HG02798 (cell line): Measurements from ENCODE around the gene COL9A3.
A peak's percentile ranks its signal among the peaks of the same experiment; 100 is the strongest.

Experiments
- ATAC-seq: cut with Tn5 transposase; IDR thresholded peaks from one replicate; pipeline ENCODE4 v1.9.1; 2021; ENCODE audit warnings: mild to moderate bottlenecking; ENCODE audit not compliant: unreplicated experiment, poor library complexity

The COL9A3 gene

GRCh38 chr20:62808211-62808865, 8.5 kb upstream of the COL9A3 start:
- peak; percentile 34 for ATAC-seq

- no peak for ATAC-seq
Measured at GRCh38 chr20:62809530-62810428, 7.1 kb upstream of the COL9A3 start.

DNA sequence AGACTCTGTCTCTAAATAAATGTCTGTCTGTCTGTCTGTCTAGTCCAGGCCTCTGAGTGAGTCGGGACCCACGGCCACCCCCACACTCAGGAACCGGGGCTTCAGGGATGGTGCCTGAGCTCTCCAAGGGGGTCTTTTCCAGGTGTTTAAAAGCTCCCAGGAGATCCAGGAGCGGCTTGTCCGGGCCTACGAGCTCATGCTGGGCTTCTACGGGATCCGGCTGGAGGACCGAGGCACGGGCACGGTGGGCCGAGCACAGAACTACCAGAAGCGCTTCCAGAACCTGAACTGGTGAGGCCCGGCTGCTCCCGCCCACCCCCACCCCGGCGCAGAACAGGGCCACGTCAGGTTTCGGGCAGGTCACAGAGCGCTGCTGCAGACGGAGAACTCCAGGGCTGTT, 5.5 kb upstream of the COL9A3 start:
- no peak for ATAC-seq

GRCh38 chr20:62811720-62812119, 5.1 kb upstream of the COL9A3 start:
- no peak for ATAC-seq

DNA sequence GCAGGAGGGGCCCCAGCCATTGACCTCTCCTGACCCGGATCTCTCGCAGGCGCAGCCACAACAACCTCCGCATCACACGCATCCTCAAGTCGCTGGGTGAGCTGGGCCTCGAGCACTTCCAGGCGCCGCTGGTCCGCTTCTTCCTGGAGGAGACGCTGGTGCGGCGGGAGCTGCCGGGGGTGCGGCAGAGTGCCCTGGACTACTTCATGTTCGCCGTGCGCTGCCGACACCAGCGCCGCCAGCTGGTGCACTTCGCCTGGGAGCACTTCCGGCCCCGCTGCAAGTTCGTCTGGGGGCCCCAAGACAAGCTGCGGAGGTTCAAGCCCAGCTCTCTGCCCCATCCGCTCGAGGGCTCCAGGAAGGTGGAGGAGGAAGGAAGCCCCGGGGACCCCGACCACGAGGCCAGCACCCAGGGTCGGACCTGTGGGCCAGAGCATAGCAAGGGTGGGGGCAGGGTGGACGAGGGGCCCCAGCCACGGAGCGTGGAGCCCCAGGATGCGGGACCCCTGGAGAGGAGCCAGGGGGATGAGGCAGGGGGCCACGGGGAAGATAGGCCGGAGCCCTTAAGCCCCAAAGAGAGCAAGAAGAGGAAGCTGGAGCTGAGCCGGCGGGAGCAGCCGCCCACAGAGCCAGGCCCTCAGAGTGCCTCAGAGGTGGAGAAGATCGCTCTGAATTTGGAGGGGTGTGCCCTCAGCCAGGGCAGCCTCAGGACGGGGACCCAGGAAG, 4.5 kb upstream of the COL9A3 start:
- no peak for ATAC-seq

DNA sequence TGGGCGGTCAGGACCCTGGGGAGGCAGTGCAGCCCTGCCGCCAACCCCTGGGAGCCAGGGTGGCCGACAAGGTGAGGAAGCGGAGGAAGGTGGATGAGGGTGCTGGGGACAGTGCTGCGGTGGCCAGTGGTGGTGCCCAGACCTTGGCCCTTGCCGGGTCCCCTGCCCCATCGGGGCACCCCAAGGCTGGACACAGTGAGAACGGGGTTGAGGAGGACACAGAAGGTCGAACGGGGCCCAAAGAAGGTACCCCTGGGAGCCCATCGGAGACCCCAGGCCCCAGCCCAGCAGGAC, 4.0 kb upstream of the COL9A3 start:
- ATAC-seq: no peak

DNA sequence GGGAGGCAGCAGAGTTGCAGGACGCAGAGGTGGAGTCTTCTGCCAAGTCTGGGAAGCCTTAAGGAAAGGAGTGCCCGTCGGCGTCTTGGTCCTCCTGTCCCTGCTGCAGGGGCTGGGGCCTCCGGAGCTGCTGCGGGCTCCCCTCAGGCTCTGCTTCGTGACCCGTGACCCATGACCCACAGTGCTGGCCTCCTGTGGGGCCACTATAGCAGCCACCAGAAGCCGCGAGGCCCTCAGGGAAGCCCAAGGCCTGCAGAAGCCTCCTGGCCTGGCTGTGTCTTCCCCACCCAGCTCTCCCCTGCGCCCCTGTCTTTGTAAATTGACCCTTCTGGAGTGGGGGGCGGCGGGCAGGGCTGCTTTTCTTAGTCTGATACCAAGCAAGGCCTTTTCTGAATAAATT, 3.3 kb upstream of the COL9A3 start:
- ATAC-seq: no peak

GRCh38 chr20:62814060-62814708, 2.7 kb upstream of the COL9A3 start:
- ATAC-seq: no peak

DNA sequence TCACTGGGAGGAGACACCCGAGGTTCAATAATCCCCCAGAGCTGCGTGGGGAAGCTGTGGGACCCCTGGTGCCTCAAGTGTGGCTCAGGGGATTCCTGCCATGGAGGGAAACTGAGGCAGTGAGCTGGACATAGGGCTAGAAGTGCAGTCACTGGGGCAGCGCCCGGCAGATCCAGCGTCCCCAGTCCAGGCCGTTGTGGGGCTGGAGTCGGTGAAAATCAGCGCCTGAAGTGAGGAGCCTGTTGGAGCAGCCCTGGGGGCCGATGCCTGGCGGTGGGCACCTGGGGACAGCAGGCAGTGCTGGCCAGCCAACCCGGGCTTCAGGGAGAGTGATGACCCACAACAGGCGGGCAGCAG, 2.2 kb upstream of the COL9A3 start:
- no peak for ATAC-seq

- no peak for ATAC-seq
Measured at GRCh38 chr20:62815066-62815991, 1.5 kb upstream of the COL9A3 start.

- no peak for ATAC-seq
Measured at GRCh38 chr20:62816031-62816883, 593 bp upstream of the COL9A3 start.

GRCh38 chr20:62817975-62818591, 1.2 kb downstream of the COL9A3 start:
- ATAC-seq: no peak

DNA sequence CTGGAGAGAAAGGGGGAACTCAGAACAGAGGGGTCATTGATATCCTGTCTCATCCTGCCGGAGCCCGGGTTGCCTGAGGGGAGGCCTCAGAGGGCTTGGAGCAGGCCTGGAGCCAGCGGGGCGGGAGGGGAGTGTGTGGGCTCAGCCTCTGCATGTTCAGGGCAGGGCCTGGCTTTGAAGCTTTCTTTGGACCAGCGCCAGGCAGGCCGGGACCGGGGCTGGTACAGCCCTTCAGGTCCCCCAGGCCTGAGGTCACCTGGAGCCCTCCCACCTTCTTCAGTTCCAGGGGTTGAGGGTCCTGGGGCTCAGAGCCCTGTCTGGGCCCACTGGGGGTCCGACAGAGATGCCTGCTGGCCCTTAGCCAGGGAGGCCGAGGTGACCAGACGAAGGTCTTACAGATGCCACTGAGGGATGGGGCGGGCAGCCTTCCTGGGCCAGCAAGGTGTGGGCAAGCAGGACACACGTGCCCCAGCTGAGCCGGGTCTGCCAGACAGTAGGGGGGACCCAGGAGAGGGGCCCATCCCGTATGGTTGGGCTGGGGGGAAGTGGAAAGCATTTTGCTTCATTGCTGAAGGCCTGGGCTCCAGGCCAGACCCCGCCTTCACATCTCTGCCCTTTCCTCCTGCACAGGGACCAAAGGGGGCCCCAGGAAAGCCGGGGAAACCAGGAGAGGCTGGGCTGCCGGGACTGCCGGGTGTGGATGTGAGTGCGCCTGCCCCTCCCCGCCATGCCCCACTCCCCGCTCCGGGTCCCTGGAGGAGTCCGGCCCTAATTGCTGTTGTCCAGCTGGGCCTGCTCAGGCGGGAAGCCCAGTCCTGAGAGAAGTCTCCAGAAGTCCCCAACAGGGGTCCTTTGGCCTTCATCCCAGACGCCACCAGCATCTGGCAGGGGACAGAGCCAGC, 2.0 kb downstream of the COL9A3 start:
- ATAC-seq: no peak

GRCh38 chr20:62819494-62820174, 2.8 kb downstream of the COL9A3 start:
- ATAC-seq: no peak

GRCh38 chr20:62820208-62820961, 3.5 kb downstream of the COL9A3 start:
- ATAC-seq: no peak

DNA sequence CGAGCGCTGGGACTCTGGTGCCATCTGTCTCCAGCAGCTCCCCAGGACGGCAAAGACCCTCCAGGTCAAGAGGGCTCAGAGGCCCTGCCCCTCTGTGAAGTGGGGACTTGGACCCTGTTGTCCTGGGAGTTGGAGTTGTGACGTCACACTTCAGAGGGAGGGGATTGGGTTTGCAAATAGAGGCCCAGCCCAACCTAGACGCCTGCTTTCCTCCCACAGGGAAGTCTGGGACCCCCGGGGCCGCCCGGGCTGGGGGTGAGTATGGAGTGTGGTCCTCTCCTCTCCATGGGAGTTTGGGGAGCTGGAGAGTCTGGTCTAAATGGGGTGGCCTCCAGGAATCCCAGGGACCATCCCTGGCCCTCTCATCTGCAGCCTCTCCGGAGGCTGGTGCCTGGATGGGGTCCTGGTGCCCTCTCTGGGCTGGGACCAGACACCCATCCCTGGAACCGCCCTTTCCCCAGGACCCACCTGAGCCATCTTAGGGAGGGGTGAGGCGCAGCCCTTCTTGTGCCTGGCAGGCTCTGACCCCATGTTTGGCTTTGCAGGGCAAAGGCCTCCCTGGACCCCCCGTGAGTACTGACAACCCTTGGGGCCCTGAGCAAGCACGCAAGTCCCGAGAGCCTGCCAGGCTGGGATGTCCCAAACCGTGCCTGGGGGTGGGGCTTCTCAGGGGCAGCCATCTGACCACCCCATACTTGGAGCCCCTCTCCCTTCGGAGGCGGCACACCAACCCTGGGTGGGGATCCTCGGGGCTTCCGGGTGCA, 4.3 kb downstream of the COL9A3 start:
- ATAC-seq: no peak
